Measurements from ENCODE around the gene CDK5RAP2. TPM values are rescaled to one million over a fixed set of nuclear protein-coding genes. Genes with fewer than 3 reads are reported as not detected.

CDK5RAP2 gene
- total RNA-seq, 1 donor from 2014 or later: 33.6 TPM

- intact Hi-C loops (cut with DNase I): no loop called here
- TF ChIP-seq, protein P1, sequence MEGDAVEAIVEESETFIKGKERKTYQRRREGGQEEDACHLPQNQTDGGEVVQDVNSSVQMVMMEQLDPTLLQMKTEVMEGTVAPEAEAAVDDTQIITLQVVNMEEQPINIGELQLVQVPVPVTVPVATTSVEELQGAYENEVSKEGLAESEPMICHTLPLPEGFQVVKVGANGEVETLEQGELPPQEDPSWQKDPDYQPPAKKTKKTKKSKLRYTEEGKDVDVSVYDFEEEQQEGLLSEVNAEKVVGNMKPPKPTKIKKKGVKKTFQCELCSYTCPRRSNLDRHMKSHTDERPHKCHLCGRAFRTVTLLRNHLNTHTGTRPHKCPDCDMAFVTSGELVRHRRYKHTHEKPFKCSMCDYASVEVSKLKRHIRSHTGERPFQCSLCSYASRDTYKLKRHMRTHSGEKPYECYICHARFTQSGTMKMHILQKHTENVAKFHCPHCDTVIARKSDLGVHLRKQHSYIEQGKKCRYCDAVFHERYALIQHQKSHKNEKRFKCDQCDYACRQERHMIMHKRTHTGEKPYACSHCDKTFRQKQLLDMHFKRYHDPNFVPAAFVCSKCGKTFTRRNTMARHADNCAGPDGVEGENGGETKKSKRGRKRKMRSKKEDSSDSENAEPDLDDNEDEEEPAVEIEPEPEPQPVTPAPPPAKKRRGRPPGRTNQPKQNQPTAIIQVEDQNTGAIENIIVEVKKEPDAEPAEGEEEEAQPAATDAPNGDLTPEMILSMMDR (IDR thresholded peaks at IDR 0.05): no peak
- no peaks in the 10 kb centered on the region for H3K4me1 ChIP-seq
These were observed 93.1 kb downstream of the CDK5RAP2 start for GRCh38 chr9:120486835-120487234.

GRCh38 chr9:120486347-120486746 lies 93.6 kb downstream of the CDK5RAP2 start:
- Histone ChIP-seq H3K36me3 (peaks cover 10 to 24% of the 10 kb centered on the region in 2 donors), H3K27ac (peak overlapping the region in 1 of 2 donors; percentile 28), H3K4me1 (no peaks in the 10 kb centered on the region), H3K9me3 (no peaks in the 10 kb centered on the region), H3K4me3 (no peak overlapping the region), H3K27me3 (no peaks in the 10 kb centered on the region)
- DNase-seq (ENCODE audit: low spot score in 2 of 2): no peak
- TF ChIP-seq, protein P1 (IDR thresholded peaks at IDR 0.05): no peak
- intact Hi-C loops (cut with DNase I): no loop called here

More at GRCh38 chr9:120486835-120487234, 93.1 kb downstream of the CDK5RAP2 start:
- DNase-seq (ENCODE audit: low spot score in 2 of 2): no peak
- Histone ChIP-seq H3K4me3 (no peak overlapping the region), H3K27me3 (no peaks in the 10 kb centered on the region), H3K9me3 (no peaks in the 10 kb centered on the region), H3K36me3 (peaks cover 10 to 24% of the 10 kb centered on the region in 2 donors), H3K27ac (no peak overlapping the region)

DNA sequence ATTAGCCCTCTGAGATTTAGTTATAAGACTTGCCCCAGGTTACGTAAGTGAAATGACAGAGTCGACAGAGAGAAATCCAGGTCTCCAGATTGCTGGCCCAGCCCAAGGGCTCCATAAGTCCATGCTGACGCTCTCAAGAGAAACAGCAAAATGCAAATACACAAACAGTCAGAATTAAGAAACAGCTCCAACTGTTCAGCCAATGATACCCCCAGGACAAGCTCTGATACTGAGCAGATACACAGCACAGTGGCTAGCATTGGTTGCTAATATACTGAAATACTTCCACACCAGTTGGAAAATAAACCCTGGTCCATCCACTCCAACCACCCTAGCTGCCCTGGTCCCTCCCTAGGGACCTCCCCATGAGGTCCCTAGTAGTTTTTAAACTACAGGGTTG lies 94.2 kb downstream of the CDK5RAP2 start:
- no peak for DNase-seq (ENCODE audit: low spot score in 2 of 2)
- Histone ChIP-seq H3K27me3 (no peaks in the 10 kb centered on the region), H3K4me1 (no peaks in the 10 kb centered on the region), H3K4me3 (no peak overlapping the region), H3K27ac (peak overlapping the region in 1 of 2 donors; percentile 28), H3K9me3 (no peaks in the 10 kb centered on the region), H3K36me3 (peaks cover 10 to 24% of the 10 kb centered on the region in 2 donors)
- intact Hi-C loops (cut with DNase I): no loop called here
- TF ChIP-seq, protein P1 (IDR thresholded peaks at IDR 0.05): no peak

- H3K4me1 ChIP-seq: no peaks in the 10 kb centered on the region
- no peaks in the 10 kb centered on the region for H3K27me3 ChIP-seq
- TF ChIP-seq, protein P1 (IDR thresholded peaks at IDR 0.05): no peak
- H3K9me3 ChIP-seq: no peaks in the 10 kb centered on the region
- no peak overlapping the region for H3K27ac ChIP-seq
- no peak for DNase-seq (ENCODE audit: low spot score in 2 of 2)
- H3K36me3 ChIP-seq: peaks cover 4 to 13% of the 10 kb centered on the region in 2 donors
- intact Hi-C loops (cut with DNase I): no loop called here
- H3K4me3 ChIP-seq: no peak overlapping the region
These were observed 95.8 kb downstream of the CDK5RAP2 start for GRCh38 chr9:120484162-120484561.

- intact Hi-C loops (cut with DNase I): no loop called here
- peaks cover 0 to 1% of the 10 kb centered on the region in 2 donors for H3K4me1 ChIP-seq
- no peak overlapping the region for H3K4me3 ChIP-seq
- H3K27me3 ChIP-seq: no peaks in the 10 kb centered on the region
- H3K36me3 ChIP-seq: peaks cover 0 to 8% of the 10 kb centered on the region in 2 donors
- H3K27ac ChIP-seq: peak overlapping the region in 1 of 2 donors; percentile 34
- no peak for DNase-seq (ENCODE audit: low spot score in 2 of 2)
- TF ChIP-seq, protein P1 (IDR thresholded peaks at IDR 0.05): no peak
- no peaks in the 10 kb centered on the region for H3K9me3 ChIP-seq
These were observed 97.4 kb downstream of the CDK5RAP2 start for GRCh38 chr9:120482424-120483186.

Measured in ascending aorta (tissue), 2 donors.